ENCODE results near the gene NAALADL2. TPM values are rescaled to one million over a fixed set of nuclear protein-coding genes. Genes with fewer than 3 reads are reported as not detected.
"Not testable (repeated sequence)": the region's sequence is repeated elsewhere in the genome, so short reads cannot be mapped to it uniquely, and the experiment has no call there.

Gene NAALADL2
- total RNA-seq, 1 donor from 2014 or later: not detected

GRCh38 chr3:175260145-175260794 lies 401.1 kb downstream of the NAALADL2 start:
- Mint-ChIP-seq H3K27ac (no peak overlapping the region), H3K9me3 (no peaks in the 10 kb centered on the region), H3K4me1 (ENCODE audit: low read depth) (no peaks in the 10 kb centered on the region), H3K36me3 (ENCODE audit: low read depth) (no peaks in the 10 kb centered on the region), H3K27me3 (ENCODE audit: insufficient read depth) (no peaks in the 10 kb centered on the region), H3K4me3 (no peak overlapping the region)
- no peak for DNase-seq (ENCODE audit: low spot score)
- intact Hi-C loops (cut with micrococcal nuclease): no loop called here

DNA sequence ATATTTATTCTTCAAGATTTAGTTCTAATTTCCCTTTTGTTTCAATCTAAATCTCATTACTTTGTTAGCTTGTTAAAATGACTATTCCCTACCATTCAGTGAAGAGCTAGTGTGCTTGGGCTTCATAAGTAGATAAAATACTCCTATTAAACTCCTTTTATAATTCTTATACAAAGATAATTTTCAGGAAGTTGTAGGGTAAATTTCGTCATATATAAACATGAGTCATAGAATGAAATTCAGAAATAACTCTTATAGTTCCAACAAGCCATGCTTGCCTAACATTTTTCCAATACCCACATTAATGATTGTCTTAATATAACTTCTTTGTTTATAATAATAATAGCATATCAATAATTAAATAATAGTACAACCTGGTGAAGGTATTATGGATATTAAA lies 407.3 kb downstream of the NAALADL2 start:
- Mint-ChIP-seq H3K27ac (no peak overlapping the region), H3K27me3 (ENCODE audit: insufficient read depth) (no peaks in the 10 kb centered on the region), H3K4me3 (no peak overlapping the region), H3K9me3 (no peaks in the 10 kb centered on the region), H3K36me3 (ENCODE audit: low read depth) (no peaks in the 10 kb centered on the region), H3K4me1 (ENCODE audit: low read depth) (no peaks in the 10 kb centered on the region)
- intact Hi-C loops (cut with micrococcal nuclease): no loop called here
- no peak for DNase-seq (ENCODE audit: low spot score)

- no peak overlapping the region for H3K4me3 Mint-ChIP-seq
- no peaks in the 10 kb centered on the region for H3K36me3 Mint-ChIP-seq (ENCODE audit: low read depth)
- intact Hi-C loops (cut with micrococcal nuclease): no loop called here
Measured at GRCh38 chr3:175267121-175267531, 408.0 kb downstream of the NAALADL2 start.

GRCh38 chr3:175267561-175267960 lies 408.4 kb downstream of the NAALADL2 start:
- no peak for DNase-seq (ENCODE audit: low spot score)
- H3K9me3 Mint-ChIP-seq: no peaks in the 10 kb centered on the region
- H3K27me3 Mint-ChIP-seq (ENCODE audit: insufficient read depth): no peaks in the 10 kb centered on the region
- H3K36me3 Mint-ChIP-seq (ENCODE audit: low read depth): no peaks in the 10 kb centered on the region
- H3K4me3 Mint-ChIP-seq: no peak overlapping the region
- intact Hi-C loops (cut with micrococcal nuclease): no loop called here
- H3K4me1 Mint-ChIP-seq (ENCODE audit: low read depth): no peaks in the 10 kb centered on the region
- no peak overlapping the region for H3K27ac Mint-ChIP-seq

More at GRCh38 chr3:175267121-175267531, 408.0 kb downstream of the NAALADL2 start:
- Mint-ChIP-seq H3K27ac (no peak overlapping the region), H3K9me3 (no peaks in the 10 kb centered on the region), H3K4me1 (ENCODE audit: low read depth) (no peaks in the 10 kb centered on the region), H3K27me3 (ENCODE audit: insufficient read depth) (no peaks in the 10 kb centered on the region)
- no peak for DNase-seq (ENCODE audit: low spot score)

DNA sequence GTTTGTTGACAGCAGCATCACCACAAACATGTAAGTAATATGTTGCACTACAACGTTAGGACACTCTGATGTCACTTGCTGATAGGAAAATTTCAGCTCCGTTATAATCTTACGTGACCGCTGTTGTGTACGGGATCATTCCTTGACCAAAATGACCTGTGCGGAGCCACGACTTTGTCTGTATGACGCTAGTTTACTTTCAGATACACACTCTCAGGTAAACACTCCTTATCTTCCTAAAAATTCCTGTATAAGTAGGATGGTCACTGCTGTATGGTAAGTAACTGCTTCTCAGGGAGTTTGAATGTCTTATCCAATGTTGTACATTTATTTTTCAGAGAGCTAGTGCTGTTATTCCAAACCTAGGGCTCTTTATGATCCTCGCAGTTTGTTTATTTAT lies 410.3 kb downstream of the NAALADL2 start:
- intact Hi-C loops (cut with micrococcal nuclease): no loop called here
- Mint-ChIP-seq H3K27me3 (ENCODE audit: insufficient read depth) (no peaks in the 10 kb centered on the region), H3K36me3 (ENCODE audit: low read depth) (no peaks in the 10 kb centered on the region)

GRCh38 chr3:175270198-175270837 lies 411.2 kb downstream of the NAALADL2 start:
- no peaks in the 10 kb centered on the region for H3K4me1 Mint-ChIP-seq (ENCODE audit: low read depth)
- H3K27me3 Mint-ChIP-seq (ENCODE audit: insufficient read depth): no peaks in the 10 kb centered on the region
- no peak overlapping the region for H3K27ac Mint-ChIP-seq
- H3K4me3 Mint-ChIP-seq: no peak overlapping the region
- no peaks in the 10 kb centered on the region for H3K36me3 Mint-ChIP-seq (ENCODE audit: low read depth)
- no peak for DNase-seq (ENCODE audit: low spot score)
- intact Hi-C loops (cut with micrococcal nuclease): no loop called here
- no peaks in the 10 kb centered on the region for H3K9me3 Mint-ChIP-seq

More for the DNA sequence above, 410.3 kb downstream of the NAALADL2 start:
- Mint-ChIP-seq H3K4me1 (ENCODE audit: low read depth) (no peaks in the 10 kb centered on the region), H3K9me3 (no peaks in the 10 kb centered on the region), H3K4me3 (no peak overlapping the region), H3K27ac (no peak overlapping the region)
- DNase-seq (ENCODE audit: low spot score): no peak

DNA sequence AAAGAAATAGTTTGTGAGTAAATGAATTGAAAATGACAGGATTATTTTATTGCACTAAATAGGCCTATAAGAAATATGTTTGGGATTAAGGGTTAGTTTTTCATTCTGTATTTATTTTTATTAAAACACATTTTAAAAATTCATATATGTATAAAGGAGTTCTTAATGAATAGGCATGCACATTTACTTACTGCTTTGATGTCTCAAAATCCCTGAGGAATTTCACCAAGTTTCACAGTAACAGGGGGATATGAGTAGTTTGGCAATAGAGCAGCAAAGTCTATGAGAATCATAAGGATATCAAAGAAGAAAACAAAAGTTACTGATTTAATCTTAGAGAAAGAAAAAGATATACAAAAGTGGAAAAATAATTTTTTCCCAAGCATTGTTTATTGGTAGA lies 411.7 kb downstream of the NAALADL2 start:
- Mint-ChIP-seq H3K4me1 (ENCODE audit: low read depth) (no peaks in the 10 kb centered on the region), H3K27ac (no peak overlapping the region), H3K36me3 (ENCODE audit: low read depth) (no peaks in the 10 kb centered on the region), H3K9me3 (no peaks in the 10 kb centered on the region), H3K4me3 (no peak overlapping the region), H3K27me3 (ENCODE audit: insufficient read depth) (no peaks in the 10 kb centered on the region)
- DNase-seq (ENCODE audit: low spot score): no peak
- intact Hi-C loops (cut with micrococcal nuclease): no loop called here

DNA sequence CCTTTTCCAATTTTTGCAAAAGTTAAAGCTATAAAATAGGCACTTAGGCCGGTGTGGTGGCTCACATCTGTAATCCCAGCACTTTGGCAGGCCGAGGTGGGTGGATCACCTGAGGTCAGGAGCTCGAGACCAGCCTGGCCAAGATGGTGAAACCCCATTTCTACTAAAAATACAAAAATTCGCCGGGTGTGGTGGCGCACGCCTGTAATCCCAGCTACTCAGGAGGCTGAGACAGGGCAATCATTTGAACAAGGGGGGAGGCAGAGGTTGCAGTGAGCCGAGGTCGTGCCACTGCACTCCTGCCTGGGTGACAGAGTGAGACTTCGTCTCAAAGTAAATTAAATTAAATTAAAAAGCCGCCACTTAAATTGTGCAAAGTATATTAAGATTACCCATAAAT lies 412.3 kb downstream of the NAALADL2 start:
- H3K27me3 Mint-ChIP-seq (ENCODE audit: insufficient read depth); H3K27ac Mint-ChIP-seq; H3K4me1 Mint-ChIP-seq (ENCODE audit: low read depth); H3K36me3 Mint-ChIP-seq (ENCODE audit: low read depth); DNase-seq (ENCODE audit: low spot score); H3K4me3 Mint-ChIP-seq; H3K9me3 Mint-ChIP-seq; intact Hi-C loops (cut with micrococcal nuclease): not testable (repeated sequence)

GRCh38 chr3:175272392-175272791 lies 413.3 kb downstream of the NAALADL2 start:
- no peak overlapping the region for H3K27ac Mint-ChIP-seq
- no peaks in the 10 kb centered on the region for H3K36me3 Mint-ChIP-seq (ENCODE audit: low read depth)
- DNase-seq (ENCODE audit: low spot score): no peak
- no peaks in the 10 kb centered on the region for H3K9me3 Mint-ChIP-seq
- no peak overlapping the region for H3K4me3 Mint-ChIP-seq
- no peaks in the 10 kb centered on the region for H3K4me1 Mint-ChIP-seq (ENCODE audit: low read depth)
- intact Hi-C loops (cut with micrococcal nuclease): no loop called here
- H3K27me3 Mint-ChIP-seq (ENCODE audit: insufficient read depth): no peaks in the 10 kb centered on the region

DNA sequence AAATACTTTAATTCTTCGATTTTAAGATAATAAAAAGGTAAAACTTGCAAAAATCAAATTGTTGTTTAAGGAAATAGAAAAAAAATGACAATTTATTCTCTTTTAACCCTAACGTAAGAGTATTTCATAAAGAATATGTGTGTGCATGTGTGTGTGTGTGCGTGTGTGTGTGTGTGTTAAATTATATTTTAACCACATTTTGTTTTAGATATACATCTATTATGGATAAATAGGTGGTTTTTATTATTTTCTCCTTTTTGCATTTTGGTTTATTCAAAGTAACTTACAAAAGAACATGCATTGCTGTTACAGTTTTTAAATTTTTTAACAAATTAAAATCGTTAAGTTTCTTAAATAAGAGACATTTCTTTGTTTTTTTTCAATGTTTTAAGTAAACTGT lies 414.4 kb downstream of the NAALADL2 start:
- no peak for DNase-seq (ENCODE audit: low spot score)
- Mint-ChIP-seq H3K9me3 (no peaks in the 10 kb centered on the region), H3K4me3 (no peak overlapping the region), H3K4me1 (ENCODE audit: low read depth) (no peaks in the 10 kb centered on the region), H3K27ac (no peak overlapping the region), H3K27me3 (ENCODE audit: insufficient read depth) (no peaks in the 10 kb centered on the region), H3K36me3 (ENCODE audit: low read depth) (no peaks in the 10 kb centered on the region)
- intact Hi-C loops (cut with micrococcal nuclease): no loop called here

DNA sequence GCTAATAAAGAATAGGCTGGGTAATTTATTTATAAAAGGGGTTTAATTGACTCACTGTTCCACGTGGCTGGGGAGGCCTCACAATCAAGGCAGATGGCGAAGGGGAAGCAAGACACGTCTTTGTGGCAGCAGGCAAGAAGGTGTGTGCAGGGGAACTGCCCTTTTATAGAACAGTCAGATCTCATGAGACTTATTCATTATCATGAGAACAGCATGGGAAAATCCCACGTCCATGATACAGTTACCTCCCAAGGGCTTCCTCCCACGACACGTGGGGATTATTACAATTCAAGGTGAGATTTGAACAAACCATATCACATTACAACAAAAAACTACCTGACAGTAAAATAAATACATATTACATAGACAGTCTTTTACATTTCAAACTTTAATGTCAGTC lies 414.9 kb downstream of the NAALADL2 start:
- H3K27ac Mint-ChIP-seq: no peak overlapping the region
- intact Hi-C loops (cut with micrococcal nuclease): no loop called here
- no peak overlapping the region for H3K4me3 Mint-ChIP-seq

GRCh38 chr3:175274474-175275218 lies 415.5 kb downstream of the NAALADL2 start:
- no peaks in the 10 kb centered on the region for H3K4me1 Mint-ChIP-seq (ENCODE audit: low read depth)
- no peaks in the 10 kb centered on the region for H3K27me3 Mint-ChIP-seq (ENCODE audit: insufficient read depth)
- no peak overlapping the region for H3K4me3 Mint-ChIP-seq
- H3K36me3 Mint-ChIP-seq (ENCODE audit: low read depth): no peaks in the 10 kb centered on the region
- no peak overlapping the region for H3K27ac Mint-ChIP-seq
- H3K9me3 Mint-ChIP-seq: no peaks in the 10 kb centered on the region
- intact Hi-C loops (cut with micrococcal nuclease): no loop called here
- DNase-seq (ENCODE audit: low spot score): no peak

More for the DNA sequence above, 414.9 kb downstream of the NAALADL2 start:
- Mint-ChIP-seq H3K4me1 (ENCODE audit: low read depth) (no peaks in the 10 kb centered on the region), H3K27me3 (ENCODE audit: insufficient read depth) (no peaks in the 10 kb centered on the region), H3K9me3 (no peaks in the 10 kb centered on the region), H3K36me3 (ENCODE audit: low read depth) (no peaks in the 10 kb centered on the region)
- DNase-seq (ENCODE audit: low spot score): no peak

- no peaks in the 10 kb centered on the region for H3K27me3 Mint-ChIP-seq (ENCODE audit: insufficient read depth)
- H3K36me3 Mint-ChIP-seq (ENCODE audit: low read depth): no peaks in the 10 kb centered on the region
- no peaks in the 10 kb centered on the region for H3K4me1 Mint-ChIP-seq (ENCODE audit: low read depth)
- no peak overlapping the region for H3K4me3 Mint-ChIP-seq
- intact Hi-C loops (cut with micrococcal nuclease): no loop called here
- DNase-seq (ENCODE audit: low spot score): no peak
- H3K9me3 Mint-ChIP-seq: no peaks in the 10 kb centered on the region
- H3K27ac Mint-ChIP-seq: no peak overlapping the region
Measured at GRCh38 chr3:175278680-175279079, 419.5 kb downstream of the NAALADL2 start.
